ENCODE results near the gene CPNE6. TPM values are rescaled to one million over a fixed set of nuclear protein-coding genes. Genes with fewer than 3 reads are reported as not detected.
A peak's percentile ranks its signal among the peaks of the same experiment; 100 is the strongest.

CPNE6 gene
- total RNA-seq, 1 experiment from 2014 or later = not detected

DNA sequence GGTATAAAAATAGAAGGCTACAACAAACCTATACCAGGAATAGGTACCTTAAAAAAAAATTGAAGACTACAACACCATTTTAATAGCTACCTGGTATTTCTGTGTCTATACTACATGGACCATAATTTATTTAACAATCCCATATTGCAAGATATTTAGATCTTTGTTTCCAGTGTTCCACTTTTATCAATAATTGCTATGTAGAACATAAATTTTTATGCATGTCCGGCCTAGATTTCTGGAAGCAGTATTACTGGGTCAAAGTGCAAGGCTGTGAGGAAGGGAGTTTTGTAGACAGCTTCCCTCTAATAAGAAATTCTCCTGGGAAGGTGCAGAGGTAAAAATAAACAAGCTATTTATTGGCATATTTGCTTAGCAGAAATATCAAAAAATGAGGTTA is 39.2 kb downstream of the CPNE6 start:
- Histone ChIP-seq H3F3A (ENCODE audit: low read length, unreplicated experiment) (no peaks in the 10 kb centered on the region), H4K20me1 (ENCODE audit: low read length) (no peaks in the 10 kb centered on the region), H3K4me2 (ENCODE audit: low read length) (no peak overlapping the region), H3K4me3 (ENCODE audit: low read length) (no peak overlapping the region), H2AFZ (ENCODE audit: low read length) (no peak overlapping the region), H3K36me3 (ENCODE audit: low read depth, low read length) (no peaks in the 10 kb centered on the region), H3K4me1 (ENCODE audit: insufficient read depth, low read length) (peaks cover 12% of the 10 kb centered on the region), H3K9ac (ENCODE audit: low read length) (no peak overlapping the region), H3K79me2 (ENCODE audit: low read length) (peaks cover 3% of the 10 kb centered on the region), H3K27ac (ENCODE audit: low read length) (no peak overlapping the region), H3K9me2 (replicated peaks; ENCODE audit: low read length) (no peaks in the 10 kb centered on the region), H3K27me3 (ENCODE audit: low read length) (no peaks in the 10 kb centered on the region), H3K9me3 (ENCODE audit: low read length) (no peaks in the 10 kb centered on the region)
- TF ChIP-seq, protein P1, sequence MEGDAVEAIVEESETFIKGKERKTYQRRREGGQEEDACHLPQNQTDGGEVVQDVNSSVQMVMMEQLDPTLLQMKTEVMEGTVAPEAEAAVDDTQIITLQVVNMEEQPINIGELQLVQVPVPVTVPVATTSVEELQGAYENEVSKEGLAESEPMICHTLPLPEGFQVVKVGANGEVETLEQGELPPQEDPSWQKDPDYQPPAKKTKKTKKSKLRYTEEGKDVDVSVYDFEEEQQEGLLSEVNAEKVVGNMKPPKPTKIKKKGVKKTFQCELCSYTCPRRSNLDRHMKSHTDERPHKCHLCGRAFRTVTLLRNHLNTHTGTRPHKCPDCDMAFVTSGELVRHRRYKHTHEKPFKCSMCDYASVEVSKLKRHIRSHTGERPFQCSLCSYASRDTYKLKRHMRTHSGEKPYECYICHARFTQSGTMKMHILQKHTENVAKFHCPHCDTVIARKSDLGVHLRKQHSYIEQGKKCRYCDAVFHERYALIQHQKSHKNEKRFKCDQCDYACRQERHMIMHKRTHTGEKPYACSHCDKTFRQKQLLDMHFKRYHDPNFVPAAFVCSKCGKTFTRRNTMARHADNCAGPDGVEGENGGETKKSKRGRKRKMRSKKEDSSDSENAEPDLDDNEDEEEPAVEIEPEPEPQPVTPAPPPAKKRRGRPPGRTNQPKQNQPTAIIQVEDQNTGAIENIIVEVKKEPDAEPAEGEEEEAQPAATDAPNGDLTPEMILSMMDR (conservative IDR thresholded peaks at IDR 0.05; ENCODE audit: low read depth, low read length) = no peak
- TF ChIP-seq EZH2phosphoT487 (IDR thresholded peaks at IDR 0.05; ENCODE audit: borderline replicate concordance, low read length) (no peak), EZH2 (IDR thresholded peaks at IDR 0.05; ENCODE audit: low read length, unreplicated experiment) (no peak)
- no peak for ATAC-seq
- POLR2A ChIA-PET (ENCODE audit: unreplicated experiment) = interaction anchor here (0.6 kb wide), 1 partner anchor 16 kb away, joined by 5 read pairs; the partner anchor contains the start of gene PCK2
- no TSS peak for BruUV-seq (replicated peaks)
- DNase-seq = no peak
- intact Hi-C loops (cut with micrococcal nuclease) = no loop called here
- CTCF ChIA-PET = no interaction called here

DNA sequence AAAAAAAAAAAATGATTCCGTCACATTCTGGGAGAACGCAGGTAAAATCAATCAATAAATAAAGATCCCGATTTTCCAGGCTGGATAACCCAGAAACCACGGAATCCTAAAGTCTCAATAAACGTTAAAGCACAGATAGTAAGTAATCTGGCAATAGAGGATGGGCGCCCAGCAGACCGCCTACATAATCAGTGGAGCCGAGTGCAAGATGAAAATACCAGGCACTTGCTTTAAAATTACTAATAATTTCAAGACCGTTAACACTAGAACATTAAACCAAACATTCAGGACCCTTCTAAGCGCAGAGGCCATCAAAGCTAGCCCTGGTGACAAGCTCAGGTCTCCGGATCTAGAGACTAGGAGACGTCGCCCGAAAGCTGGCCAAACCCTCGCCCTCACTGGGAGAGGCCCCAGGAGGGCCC is 42.0 kb downstream of the CPNE6 start:
- H3K9me3 ChIP-seq (ENCODE audit: low read length) = no peaks in the 10 kb centered on the region
- peak overlapping the region; percentile 86 for H3K9ac ChIP-seq (ENCODE audit: low read length)
- peaks cover 5% of the 10 kb centered on the region; the same call in 1 of the 2 replicates for H3K36me3 ChIP-seq (ENCODE audit: low read depth, low read length)
- H3F3A ChIP-seq (ENCODE audit: low read length, unreplicated experiment) = no peaks in the 10 kb centered on the region
- intact Hi-C loops (cut with micrococcal nuclease) = no loop called here
- H3K27me3 ChIP-seq (ENCODE audit: low read length) = no peaks in the 10 kb centered on the region
- H3K79me2 ChIP-seq (ENCODE audit: low read length) = peaks cover 18% of the 10 kb centered on the region
- no peak for TF ChIP-seq EZH2phosphoT487 (IDR thresholded peaks at IDR 0.05; ENCODE audit: borderline replicate concordance, low read length)
- TF ChIP-seq, protein P1 (conservative IDR thresholded peaks at IDR 0.05; ENCODE audit: low read depth, low read length) = no peak
- TF ChIP-seq EZH2 (IDR thresholded peaks at IDR 0.05; ENCODE audit: low read length, unreplicated experiment) = no peak
- peak overlapping the region; percentile 90 for H3K27ac ChIP-seq (ENCODE audit: low read length)
- DNase-seq (no peak), ATAC-seq (no peak)
- CTCF ChIA-PET = no interaction called here
- H2AFZ ChIP-seq (ENCODE audit: low read length) = peak overlapping the region; percentile 95
- H3K4me3 ChIP-seq (ENCODE audit: low read length) = peak overlapping the region; percentile 96
- TSS peak; percentile 80 for BruUV-seq (replicated peaks)
- no peaks in the 10 kb centered on the region for H4K20me1 ChIP-seq (ENCODE audit: low read length)
- POLR2A ChIA-PET (ENCODE audit: unreplicated experiment) = interaction anchor here (1.4 kb wide), 1 partner anchor 19 kb away, joined by 4 read pairs; the partner anchor contains the start of gene PCK2
- H3K9me2 ChIP-seq (replicated peaks; ENCODE audit: low read length) = no peaks in the 10 kb centered on the region
- peaks cover 21% of the 10 kb centered on the region for H3K4me1 ChIP-seq (ENCODE audit: insufficient read depth, low read length)
- peak overlapping the region; percentile 95 for H3K4me2 ChIP-seq (ENCODE audit: low read length)

Data from PC-3 (cell line).